ENCODE data around the gene NSUN6. TPM values are rescaled to one million over a fixed set of nuclear protein-coding genes. Genes with fewer than 3 reads are reported as not detected.

NSUN6 gene
- total RNA-seq, 6 donors from 2014 or later = 5.9 to 35.6 (median 16.0) TPM

DNA sequence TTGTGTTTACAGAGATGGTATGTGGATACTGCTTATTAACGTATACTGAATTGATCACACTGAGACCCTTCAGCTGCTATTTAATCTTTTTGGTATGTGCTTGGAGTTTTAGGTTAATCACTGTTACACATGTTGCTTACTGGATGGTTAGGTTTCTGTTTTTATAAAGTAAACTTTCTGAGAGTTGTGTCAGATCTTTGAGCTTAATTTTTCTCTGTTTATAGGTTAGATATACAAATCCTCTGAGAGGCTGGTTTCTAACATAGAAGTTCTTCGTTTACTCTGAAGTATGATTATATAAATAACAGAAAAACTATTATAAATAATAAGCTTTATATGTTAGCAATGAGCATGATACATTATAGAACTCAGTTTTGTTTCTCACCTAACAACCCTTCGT lies 123.1 kb downstream of the NSUN6 start:
- H3K27me3 ChIP-seq = no peaks in the 10 kb centered on the region

DNA sequence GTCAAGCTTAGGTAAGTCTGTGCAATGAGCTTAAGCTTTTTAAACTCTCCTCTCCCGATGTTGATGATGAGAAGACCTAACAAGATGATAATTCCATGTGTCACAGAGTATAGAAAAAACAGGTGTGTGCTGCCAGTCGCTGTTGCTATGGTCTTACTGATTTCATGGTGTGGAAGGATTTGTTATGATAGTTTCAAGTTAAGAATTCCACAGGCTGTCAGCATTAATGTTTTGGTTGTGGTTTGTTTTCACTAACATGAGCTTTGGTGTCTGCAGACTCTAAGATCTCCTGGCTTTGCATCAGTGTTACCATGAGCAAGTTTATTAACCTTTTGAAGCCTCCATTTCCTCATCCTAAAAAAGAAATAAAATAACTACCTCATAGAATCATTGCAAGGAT lies 123.7 kb downstream of the NSUN6 start:
- Histone ChIP-seq H3K27me3 (no peaks in the 10 kb centered on the region), H3K4me3 (no peak overlapping the region), H3K36me3 (no peaks in the 10 kb centered on the region), H3K4me1 (no peaks in the 10 kb centered on the region), H3K27ac (no peak overlapping the region), H3K9me3 (no peaks in the 10 kb centered on the region)
- 58 to 66% methylated on average over 2 of the region's 2 CpGs for WGBS, 2 donors
- TF ChIP-seq, protein P1, sequence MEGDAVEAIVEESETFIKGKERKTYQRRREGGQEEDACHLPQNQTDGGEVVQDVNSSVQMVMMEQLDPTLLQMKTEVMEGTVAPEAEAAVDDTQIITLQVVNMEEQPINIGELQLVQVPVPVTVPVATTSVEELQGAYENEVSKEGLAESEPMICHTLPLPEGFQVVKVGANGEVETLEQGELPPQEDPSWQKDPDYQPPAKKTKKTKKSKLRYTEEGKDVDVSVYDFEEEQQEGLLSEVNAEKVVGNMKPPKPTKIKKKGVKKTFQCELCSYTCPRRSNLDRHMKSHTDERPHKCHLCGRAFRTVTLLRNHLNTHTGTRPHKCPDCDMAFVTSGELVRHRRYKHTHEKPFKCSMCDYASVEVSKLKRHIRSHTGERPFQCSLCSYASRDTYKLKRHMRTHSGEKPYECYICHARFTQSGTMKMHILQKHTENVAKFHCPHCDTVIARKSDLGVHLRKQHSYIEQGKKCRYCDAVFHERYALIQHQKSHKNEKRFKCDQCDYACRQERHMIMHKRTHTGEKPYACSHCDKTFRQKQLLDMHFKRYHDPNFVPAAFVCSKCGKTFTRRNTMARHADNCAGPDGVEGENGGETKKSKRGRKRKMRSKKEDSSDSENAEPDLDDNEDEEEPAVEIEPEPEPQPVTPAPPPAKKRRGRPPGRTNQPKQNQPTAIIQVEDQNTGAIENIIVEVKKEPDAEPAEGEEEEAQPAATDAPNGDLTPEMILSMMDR (IDR thresholded peaks at IDR 0.05) = no peak
- TF ChIP-seq EP300 (IDR thresholded peaks at IDR 0.05) (no peak), POLR2AphosphoS5 (IDR thresholded peaks at IDR 0.05) (no peak), POLR2A (IDR thresholded peaks at IDR 0.05) (no peak)
- no peak for DNase-seq
- no peak for ATAC-seq (ENCODE audit: low FRiP score in 2 of 2)

More for the DNA sequence above, 123.1 kb downstream of the NSUN6 start:
- 73 to 75% methylated on average over 3 of the region's 3 CpGs for WGBS, 2 donors
- TF ChIP-seq POLR2AphosphoS5 (IDR thresholded peaks at IDR 0.05) = no peak
- TF ChIP-seq, protein P1 (IDR thresholded peaks at IDR 0.05) = no peak
- no peak for TF ChIP-seq EP300 (IDR thresholded peaks at IDR 0.05)
- TF ChIP-seq POLR2A (IDR thresholded peaks at IDR 0.05) = no peak
- H3K27ac ChIP-seq = no peak overlapping the region
- H3K36me3 ChIP-seq = no peaks in the 10 kb centered on the region
- no peak overlapping the region for H3K4me3 ChIP-seq
- H3K4me1 ChIP-seq = no peaks in the 10 kb centered on the region
- no peak for DNase-seq
- H3K9me3 ChIP-seq = no peaks in the 10 kb centered on the region
- ATAC-seq (ENCODE audit: low FRiP score in 2 of 2) = no peak

DNA sequence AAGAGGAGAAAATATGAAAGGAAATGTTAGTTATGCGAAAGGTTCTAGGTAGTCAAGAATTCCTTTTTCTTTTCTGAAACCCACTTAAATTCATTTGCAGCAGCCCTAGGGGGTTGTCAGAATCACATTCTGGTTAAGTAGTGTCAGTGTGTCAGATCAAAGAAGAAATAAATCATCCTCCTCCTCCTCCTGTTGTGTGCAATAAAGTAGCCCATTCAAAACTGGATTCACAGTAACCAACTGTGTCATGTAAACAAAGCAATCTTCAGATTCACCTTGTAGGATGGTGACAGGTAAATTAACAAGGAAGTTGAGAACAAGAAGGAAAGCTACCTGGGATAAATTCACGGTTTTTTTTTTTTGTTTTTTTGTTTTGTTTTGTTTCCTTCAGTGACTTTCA lies 127.5 kb downstream of the NSUN6 start:
- Histone ChIP-seq H3K27ac (no peak overlapping the region), H3K4me3 (no peak overlapping the region), H3K27me3 (no peaks in the 10 kb centered on the region), H3K36me3 (no peaks in the 10 kb centered on the region), H3K9me3 (no peaks in the 10 kb centered on the region), H3K4me1 (no peaks in the 10 kb centered on the region)
- TF ChIP-seq, protein P1 (IDR thresholded peaks at IDR 0.05) = no peak
- no peak for TF ChIP-seq POLR2AphosphoS5 (IDR thresholded peaks at IDR 0.05)
- no peak for TF ChIP-seq POLR2A (IDR thresholded peaks at IDR 0.05)
- TF ChIP-seq EP300 (IDR thresholded peaks at IDR 0.05) = no peak
- DNase-seq = no peak
- WGBS, 2 donors = 76 to 89% methylated on average over 2 of the region's 2 CpGs
- ATAC-seq (ENCODE audit: low FRiP score in 2 of 2) = no peak

DNA sequence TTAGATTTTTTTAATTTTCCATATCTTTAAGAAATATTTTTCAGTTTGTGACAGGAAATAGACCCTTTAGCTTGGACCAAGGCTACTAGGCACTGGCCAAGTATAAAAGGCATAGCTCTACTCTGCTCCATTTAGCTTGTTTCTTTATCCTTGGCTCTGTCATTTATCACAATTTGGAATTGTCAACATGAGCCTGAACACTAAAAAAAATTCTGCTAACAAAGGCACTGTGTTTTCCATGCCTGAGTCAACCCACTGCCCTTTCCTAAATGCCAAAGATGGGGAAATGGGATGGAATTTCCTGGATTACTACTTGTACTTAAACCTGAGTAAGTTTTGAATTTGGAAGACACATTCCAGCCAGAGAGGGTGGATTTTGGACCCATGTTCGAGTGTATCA lies 128.4 kb downstream of the NSUN6 start:
- no peaks in the 10 kb centered on the region for H3K36me3 ChIP-seq
- DNase-seq (no peak), ATAC-seq (ENCODE audit: low FRiP score in 2 of 2) (no peak)
- H3K9me3 ChIP-seq = no peaks in the 10 kb centered on the region
- H3K27ac ChIP-seq = no peak overlapping the region
- H3K27me3 ChIP-seq = no peaks in the 10 kb centered on the region
- no peaks in the 10 kb centered on the region for H3K4me1 ChIP-seq
- no peak overlapping the region for H3K4me3 ChIP-seq
- no peak for TF ChIP-seq EP300 (IDR thresholded peaks at IDR 0.05)
- no peak for TF ChIP-seq POLR2AphosphoS5 (IDR thresholded peaks at IDR 0.05)
- TF ChIP-seq, protein P1 (IDR thresholded peaks at IDR 0.05) = no peak
- no peak for TF ChIP-seq POLR2A (IDR thresholded peaks at IDR 0.05)
- 56 to 68% methylated on average over 1 of the region's 1 CpG for WGBS, 2 donors

DNA sequence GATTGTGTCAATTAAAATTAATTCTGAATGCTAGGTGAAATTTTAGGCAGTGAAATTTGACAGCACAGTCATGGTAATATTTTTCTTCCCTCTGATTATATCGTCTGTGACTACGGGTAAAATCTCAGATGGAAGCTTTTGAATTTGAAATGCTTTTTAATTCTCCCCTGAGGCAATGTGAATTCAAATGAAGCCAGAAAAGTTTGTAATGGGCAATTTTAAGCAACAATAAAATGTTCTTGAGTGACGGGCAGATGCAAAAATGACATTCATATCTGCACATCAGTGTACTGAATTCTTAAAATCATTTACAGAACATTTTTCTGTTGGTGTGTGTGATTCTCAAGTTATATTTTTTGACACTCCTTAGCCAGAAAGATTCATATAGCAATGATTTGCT lies 134.5 kb downstream of the NSUN6 start:
- no peaks in the 10 kb centered on the region for H3K4me1 ChIP-seq
- H3K36me3 ChIP-seq = no peaks in the 10 kb centered on the region
- TF ChIP-seq EP300 (IDR thresholded peaks at IDR 0.05) (no peak), POLR2A (IDR thresholded peaks at IDR 0.05) (no peak), POLR2AphosphoS5 (IDR thresholded peaks at IDR 0.05) (no peak)
- TF ChIP-seq, protein P1 (IDR thresholded peaks at IDR 0.05) = no peak
- no peak for DNase-seq
- no peaks in the 10 kb centered on the region for H3K27me3 ChIP-seq
- no peak for ATAC-seq (ENCODE audit: low FRiP score in 2 of 2)
- H3K4me3 ChIP-seq = no peak overlapping the region
- WGBS, 2 donors = 95 to 100% methylated on average over 3 of the region's 3 CpGs
- no peak overlapping the region for H3K27ac ChIP-seq
- no peaks in the 10 kb centered on the region for H3K9me3 ChIP-seq
